BLaER1 (cell line): ENCODE measurements around the gene PRKG1.

Experiments
- H3K27ac ChIP-seq: shearing (Covaris generic); formaldehyde crosslinking; 2 replicates; pipeline ENCODE4 v1.8.1; 2022
- H3K27me3 ChIP-seq: shearing (Covaris generic); formaldehyde crosslinking; 2 replicates; pipeline ENCODE4 v1.8.1; 2022
- H3K36me3 ChIP-seq: shearing (Covaris generic); formaldehyde crosslinking; 2 replicates; pipeline ENCODE4 v1.8.1; 2022
- H3K4me1 ChIP-seq: shearing (Covaris generic); formaldehyde crosslinking; 2 replicates; pipeline ENCODE4 v1.8.1; 2022
- H3K4me2 ChIP-seq: shearing (Covaris generic); formaldehyde crosslinking; 2 replicates; pipeline ENCODE4 v1.8.1; 2022
- H3K4me3 ChIP-seq: shearing (Covaris generic); formaldehyde crosslinking; 2 replicates; pipeline ENCODE4 v1.8.1; 2022
- H3K9ac ChIP-seq: shearing (Covaris generic); formaldehyde crosslinking; 2 replicates; pipeline ENCODE4 v1.8.1; 2022
- H3K9me3 ChIP-seq: shearing (Covaris generic); formaldehyde crosslinking; 2 replicates; pipeline ENCODE4 v1.8.1; 2022
- H4K20me1 ChIP-seq: shearing (Covaris generic); formaldehyde crosslinking; 2 replicates; pipeline ENCODE4 v1.8.1; 2022
- Cebpa-rat ChIP-seq: shearing (Covaris generic); IDR thresholded peaks from 2 replicates; pipeline ENCODE4 v1.8.1; 2022

Gene PRKG1

DNA sequence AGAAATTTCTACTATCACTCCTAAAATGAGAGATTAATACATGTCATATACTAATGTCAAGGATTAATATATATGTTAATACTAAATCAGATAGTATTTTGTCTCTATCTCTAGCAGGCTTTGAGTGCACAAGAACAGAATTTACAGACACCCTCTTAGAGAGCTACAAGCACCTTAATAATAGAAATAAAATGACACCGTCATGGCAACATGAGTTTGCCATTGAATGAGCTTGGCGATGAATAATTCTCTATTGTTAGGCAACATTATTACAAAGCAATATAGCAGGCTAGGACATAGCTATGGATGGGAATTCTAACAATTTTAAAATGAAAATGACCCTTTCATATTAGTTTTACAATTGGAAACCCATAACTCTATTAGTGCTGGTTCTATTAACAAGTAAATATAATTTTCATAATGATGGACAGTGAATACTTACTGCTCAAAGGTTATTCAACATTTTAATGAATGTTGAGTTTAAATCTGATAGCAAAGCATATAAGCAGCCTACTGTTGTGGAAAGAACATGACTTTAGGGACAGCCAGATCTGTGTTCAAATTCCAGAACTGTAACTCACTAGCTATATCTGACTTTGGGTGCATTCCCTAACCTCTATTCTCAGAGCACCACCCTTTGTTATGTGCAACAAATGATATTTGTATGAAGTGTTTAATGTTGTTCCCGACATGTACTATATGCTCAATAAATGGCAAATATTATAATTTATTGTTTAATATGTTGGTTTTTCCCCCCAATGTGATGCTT is 1055.3 kb downstream of the PRKG1 start:
- TF ChIP-seq Cebpa-rat, result no peak
- Histone ChIP-seq H3K27ac (no peak overlapping the region), H4K20me1 (no peaks in the 10 kb centered on the region), H3K9me3 (no peaks in the 10 kb centered on the region), H3K4me1 (no peaks in the 10 kb centered on the region), H3K9ac (no peak overlapping the region), H3K36me3 (no peaks in the 10 kb centered on the region), H3K4me2 (no peak overlapping the region), H3K4me3 (no peak overlapping the region), H3K27me3 (no peaks in the 10 kb centered on the region)

DNA sequence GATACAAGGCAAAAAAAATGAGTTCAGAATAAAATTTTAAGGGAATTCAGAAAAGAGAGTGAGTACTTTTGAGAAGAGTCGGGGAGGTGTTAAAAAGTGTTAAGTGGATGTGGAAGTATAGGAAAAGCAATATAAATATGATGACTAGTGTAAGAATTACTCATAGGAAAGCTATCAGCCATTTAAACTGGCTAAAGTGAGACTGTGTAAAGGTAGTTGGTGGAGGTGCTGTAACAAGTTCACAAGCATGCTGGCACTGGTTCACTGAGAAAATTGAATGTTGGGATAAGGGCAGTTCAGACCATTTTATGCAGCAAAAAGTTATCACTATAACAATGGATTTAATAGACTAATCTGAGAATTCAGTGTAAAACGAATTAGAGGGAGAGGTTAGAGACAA is 1060.8 kb downstream of the PRKG1 start:
- H3K4me1 ChIP-seq, result no peaks in the 10 kb centered on the region
- no peaks in the 10 kb centered on the region for H3K36me3 ChIP-seq
- H4K20me1 ChIP-seq, result no peaks in the 10 kb centered on the region
- no peak for TF ChIP-seq Cebpa-rat
- H3K4me2 ChIP-seq, result no peak overlapping the region
- H3K27ac ChIP-seq, result no peak overlapping the region
- H3K9ac ChIP-seq, result no peak overlapping the region
- no peak overlapping the region for H3K4me3 ChIP-seq
- no peaks in the 10 kb centered on the region for H3K27me3 ChIP-seq
- no peaks in the 10 kb centered on the region for H3K9me3 ChIP-seq

DNA sequence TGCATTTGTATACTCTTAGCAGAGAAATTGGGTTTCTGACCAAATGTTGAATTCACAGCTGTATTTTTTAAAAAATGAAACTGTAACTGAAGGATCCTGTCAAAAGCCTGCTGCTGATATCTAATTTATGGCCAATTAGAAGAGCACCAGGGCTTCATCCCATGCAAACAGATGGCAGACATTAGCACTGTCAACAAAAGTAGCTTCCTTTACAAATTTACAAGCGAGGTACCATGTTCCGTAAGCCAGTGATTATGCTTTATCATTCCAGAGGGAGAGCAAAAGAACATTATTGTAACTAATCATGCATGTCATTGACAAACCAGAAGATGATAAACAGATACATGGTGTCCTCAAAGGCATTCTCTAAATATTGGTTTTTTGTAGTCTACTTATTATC is 1062.6 kb downstream of the PRKG1 start:
- Histone ChIP-seq H3K27ac (no peak overlapping the region), H4K20me1 (no peaks in the 10 kb centered on the region), H3K4me3 (no peak overlapping the region), H3K4me2 (no peak overlapping the region), H3K4me1 (no peaks in the 10 kb centered on the region), H3K27me3 (no peaks in the 10 kb centered on the region), H3K9ac (no peak overlapping the region), H3K9me3 (no peaks in the 10 kb centered on the region), H3K36me3 (no peaks in the 10 kb centered on the region)
- TF ChIP-seq Cebpa-rat, result no peak

- no peak overlapping the region for H3K27ac ChIP-seq
- no peaks in the 10 kb centered on the region for H3K4me1 ChIP-seq
- TF ChIP-seq Cebpa-rat, result no peak
- H4K20me1 ChIP-seq, result no peaks in the 10 kb centered on the region
- no peak overlapping the region for H3K4me2 ChIP-seq
- H3K27me3 ChIP-seq, result no peaks in the 10 kb centered on the region
- H3K9ac ChIP-seq, result no peak overlapping the region
- H3K9me3 ChIP-seq, result no peaks in the 10 kb centered on the region
- H3K4me3 ChIP-seq, result no peak overlapping the region
- no peaks in the 10 kb centered on the region for H3K36me3 ChIP-seq
These were observed 1069.1 kb downstream of the PRKG1 start for GRCh38 chr10:52143338-52143737.

GRCh38 chr10:52145636-52146035 is 1071.3 kb downstream of the PRKG1 start:
- H3K27ac ChIP-seq, result no peak overlapping the region
- no peaks in the 10 kb centered on the region for H3K27me3 ChIP-seq
- no peaks in the 10 kb centered on the region for H4K20me1 ChIP-seq
- no peaks in the 10 kb centered on the region for H3K9me3 ChIP-seq
- no peak overlapping the region for H3K9ac ChIP-seq
- H3K36me3 ChIP-seq, result no peaks in the 10 kb centered on the region
- TF ChIP-seq Cebpa-rat, result no peak
- no peak overlapping the region for H3K4me3 ChIP-seq
- no peaks in the 10 kb centered on the region for H3K4me1 ChIP-seq
- no peak overlapping the region for H3K4me2 ChIP-seq

GRCh38 chr10:52146766-52147165 is 1072.5 kb downstream of the PRKG1 start:
- Histone ChIP-seq H4K20me1 (no peaks in the 10 kb centered on the region), H3K9me3 (no peaks in the 10 kb centered on the region), H3K4me1 (no peaks in the 10 kb centered on the region), H3K27ac (no peak overlapping the region), H3K36me3 (no peaks in the 10 kb centered on the region), H3K9ac (no peak overlapping the region), H3K27me3 (no peaks in the 10 kb centered on the region), H3K4me2 (no peak overlapping the region), H3K4me3 (no peak overlapping the region)
- TF ChIP-seq Cebpa-rat, result no peak

DNA sequence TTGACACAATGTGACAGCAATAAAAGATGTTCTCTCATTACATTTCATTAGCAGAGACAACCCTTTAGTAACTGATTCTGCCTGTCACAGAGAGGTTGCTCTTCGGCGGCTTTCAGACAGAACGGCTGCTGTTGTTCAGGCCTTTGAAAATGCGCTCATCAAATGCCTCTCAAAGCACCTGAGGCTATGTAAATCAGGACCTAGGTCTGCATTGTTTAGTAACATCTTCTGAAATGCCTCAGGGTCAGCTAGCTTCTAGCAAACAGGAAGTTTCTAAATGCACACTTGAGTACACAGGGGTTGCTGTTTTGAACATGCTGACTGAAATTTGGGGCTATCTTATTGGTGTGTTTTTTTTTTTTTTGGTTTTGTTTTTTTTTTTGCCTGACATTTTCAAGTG is 1096.5 kb downstream of the PRKG1 start:
- H3K27me3 ChIP-seq, result no peaks in the 10 kb centered on the region
- no peak overlapping the region for H3K9ac ChIP-seq
- H3K4me1 ChIP-seq, result peaks cover 8% of the 10 kb centered on the region
- no peaks in the 10 kb centered on the region for H3K36me3 ChIP-seq
- H4K20me1 ChIP-seq, result no peaks in the 10 kb centered on the region
- no peak for TF ChIP-seq Cebpa-rat
- H3K27ac ChIP-seq, result no peak overlapping the region
- H3K9me3 ChIP-seq, result no peaks in the 10 kb centered on the region
- H3K4me3 ChIP-seq, result no peak overlapping the region
- H3K4me2 ChIP-seq, result no peak overlapping the region

DNA sequence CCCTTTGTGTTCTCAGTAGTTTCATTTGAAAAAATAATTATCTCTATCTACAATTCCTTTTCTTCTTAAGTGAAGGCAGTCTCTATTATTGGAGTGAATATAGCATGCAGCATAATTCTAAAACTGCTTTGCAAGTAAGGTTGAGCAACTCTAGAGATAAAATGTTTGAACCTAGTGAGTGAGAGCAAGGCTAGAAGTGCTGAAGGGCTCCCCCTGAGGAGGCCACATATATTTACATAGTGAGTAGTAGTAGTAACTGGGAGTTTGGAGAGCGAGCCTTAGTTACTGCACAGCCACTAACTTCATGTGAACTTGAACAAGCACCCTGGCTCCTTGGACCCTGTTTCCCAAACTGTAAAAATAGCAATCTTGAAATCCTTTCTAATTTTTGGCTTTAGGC is 1098.3 kb downstream of the PRKG1 start:
- Histone ChIP-seq H4K20me1 (no peaks in the 10 kb centered on the region), H3K9ac (no peak overlapping the region), H3K27ac (no peak overlapping the region), H3K9me3 (no peaks in the 10 kb centered on the region), H3K4me3 (no peak overlapping the region), H3K27me3 (no peaks in the 10 kb centered on the region), H3K36me3 (no peaks in the 10 kb centered on the region), H3K4me1 (peaks cover 8% of the 10 kb centered on the region), H3K4me2 (no peak overlapping the region)
- no peak for TF ChIP-seq Cebpa-rat

DNA sequence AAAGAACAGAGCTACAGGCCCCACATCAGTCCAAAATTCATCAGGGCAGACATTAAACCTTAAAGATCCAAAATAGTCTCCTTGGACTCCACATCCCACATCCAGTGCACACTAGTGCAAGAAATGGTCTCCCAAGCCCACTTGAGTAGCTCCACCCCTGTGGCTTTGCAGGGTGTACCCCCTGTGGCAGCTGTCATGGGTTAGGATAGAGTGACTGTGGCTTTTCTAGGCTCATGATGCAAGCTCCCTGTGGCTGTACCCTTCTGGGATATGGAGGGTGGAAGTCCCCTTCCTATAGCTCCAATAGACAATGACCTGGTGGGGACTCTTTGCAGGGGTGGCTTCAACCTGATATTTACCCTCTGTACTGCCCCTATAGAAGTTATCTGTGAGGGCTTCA is 1111.0 kb downstream of the PRKG1 start:
- Histone ChIP-seq H3K4me1 (peaks cover 9% of the 10 kb centered on the region), H3K36me3 (no peaks in the 10 kb centered on the region), H3K9ac (no peak overlapping the region), H3K4me3 (no peak overlapping the region), H3K27me3 (no peaks in the 10 kb centered on the region), H4K20me1 (no peaks in the 10 kb centered on the region), H3K4me2 (peak overlapping the region; percentile 21; the same call in 1 of the 2 replicates), H3K27ac (no peak overlapping the region), H3K9me3 (peaks cover 12% of the 10 kb centered on the region)
- no peak for TF ChIP-seq Cebpa-rat

- H3K27ac ChIP-seq, result no peak overlapping the region
- no peaks in the 10 kb centered on the region for H3K27me3 ChIP-seq
- TF ChIP-seq Cebpa-rat, result no peak
These were observed 1113.4 kb downstream of the PRKG1 start for GRCh38 chr10:52187521-52188258.

More at GRCh38 chr10:52187521-52188258, 1113.4 kb downstream of the PRKG1 start:
- no peak overlapping the region for H3K9ac ChIP-seq
- no peaks in the 10 kb centered on the region for H4K20me1 ChIP-seq
- H3K4me3 ChIP-seq, result no peak overlapping the region
- no peak overlapping the region for H3K4me2 ChIP-seq
- H3K36me3 ChIP-seq, result no peaks in the 10 kb centered on the region
- peaks cover 11% of the 10 kb centered on the region for H3K9me3 ChIP-seq
- H3K4me1 ChIP-seq, result peaks cover 9% of the 10 kb centered on the region
